Head of caudate nucleus (tissue), 42 donors: ENCODE results near the gene OR51B5.
"Not testable (repeated sequence)": the region's sequence is repeated elsewhere in the genome, so short reads cannot be mapped to it uniquely, and the experiment has no call there.

Source experiments
- DNase-seq, 42 donors: peaks; one replicate each; pipeline versions ENCODE4 v3.0.0 to v3.0.0-alpha.2; 2020 to 2021; ENCODE audit warnings: mixed read lengths in 7 of 42
- intact Hi-C: fragments of 100-400 bp; cut with DNase I; formaldehyde crosslinking; loops from one replicate; pipeline ENCODE4 v1.15.0; 2022

The OR51B5 gene

DNA sequence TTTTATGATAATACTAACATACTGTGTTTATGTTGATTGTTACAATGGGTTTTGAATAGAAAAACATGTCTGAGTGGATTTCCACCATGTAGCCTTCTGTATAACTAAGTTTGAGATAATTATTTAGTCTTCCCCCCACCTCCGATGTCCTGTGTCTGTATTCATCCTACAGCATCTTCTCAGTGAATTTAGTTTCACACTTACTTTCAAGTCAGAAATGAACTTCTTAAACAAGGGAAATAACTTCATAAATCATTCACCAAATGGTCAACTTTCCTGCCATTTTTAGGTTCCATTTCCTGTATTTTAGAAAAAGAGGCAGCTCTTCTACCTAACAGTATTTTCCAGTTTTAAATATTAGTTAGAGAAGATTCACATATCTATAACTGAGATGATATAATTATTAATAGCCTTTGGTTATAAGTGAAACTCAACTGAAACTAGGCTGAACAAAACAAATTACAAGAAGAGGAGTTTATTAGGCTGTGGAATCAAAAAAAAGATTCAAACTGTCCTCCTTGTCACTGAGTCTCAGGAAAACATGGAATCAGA is 3.5 kb downstream of the OR51B5 start:
- intact Hi-C loops, result no loop called here
- no peak for DNase-seq

DNA sequence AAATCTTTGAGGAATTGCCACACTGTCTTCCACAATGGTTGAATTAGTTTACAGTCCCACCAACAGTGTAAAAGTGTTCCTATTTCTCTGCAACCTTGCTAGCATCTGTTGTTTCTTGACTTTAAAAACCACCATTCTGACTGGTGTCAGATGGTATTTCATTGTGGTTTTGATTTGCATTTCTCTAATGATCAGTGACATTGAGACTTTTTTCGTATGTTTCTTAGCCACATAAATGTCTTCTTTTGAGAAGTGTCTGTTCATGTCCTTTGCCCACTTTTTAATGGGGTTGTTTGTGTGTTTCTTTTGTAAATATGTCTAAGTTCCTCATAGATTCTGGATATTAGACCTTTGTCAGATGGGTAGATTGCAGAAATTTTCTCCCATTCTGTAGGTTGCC is 6.1 kb downstream of the OR51B5 start:
- DNase-seq, intact Hi-C loops: not testable (repeated sequence)

DNA sequence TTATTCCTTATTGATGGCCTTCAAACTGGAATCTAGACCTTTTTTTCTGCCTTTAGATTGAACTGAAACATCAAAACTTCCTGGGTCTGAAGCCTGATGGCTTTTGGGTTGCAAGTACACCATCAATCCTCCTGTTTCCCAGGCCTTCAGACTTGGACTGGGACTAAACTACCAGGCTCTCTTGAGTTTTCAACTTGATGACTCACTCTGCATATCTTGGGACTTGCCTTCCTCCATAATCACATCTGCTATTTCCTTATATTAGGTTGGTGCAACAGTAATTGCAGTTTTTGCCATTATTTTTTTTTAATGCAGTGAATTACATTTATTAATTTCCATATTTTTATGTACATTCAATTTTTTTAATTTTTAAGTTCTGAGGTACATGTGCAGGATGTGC is 7.0 kb downstream of the OR51B5 start:
- no peak for DNase-seq
- intact Hi-C loops, result no loop called here

DNA sequence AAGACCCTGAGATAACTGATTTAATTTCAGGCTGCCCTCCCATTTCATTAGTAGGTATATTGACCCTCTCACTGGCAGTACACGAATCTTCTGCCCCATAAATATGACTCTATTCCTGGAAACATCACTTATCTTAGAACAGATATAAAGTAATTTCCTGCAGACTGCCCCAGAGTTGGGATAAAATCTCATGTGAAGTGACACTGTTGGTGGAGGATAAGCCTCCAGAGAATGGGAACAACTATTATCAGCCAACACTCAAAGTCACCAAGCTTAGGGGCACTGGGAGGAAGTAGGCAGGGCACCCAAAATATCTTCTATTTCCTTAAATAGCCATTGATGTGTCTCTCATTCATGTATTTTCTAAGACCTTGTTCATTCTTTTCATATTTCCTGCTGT is 8.2 kb downstream of the OR51B5 start:
- intact Hi-C loops, result no loop called here
- no peak for DNase-seq

DNA sequence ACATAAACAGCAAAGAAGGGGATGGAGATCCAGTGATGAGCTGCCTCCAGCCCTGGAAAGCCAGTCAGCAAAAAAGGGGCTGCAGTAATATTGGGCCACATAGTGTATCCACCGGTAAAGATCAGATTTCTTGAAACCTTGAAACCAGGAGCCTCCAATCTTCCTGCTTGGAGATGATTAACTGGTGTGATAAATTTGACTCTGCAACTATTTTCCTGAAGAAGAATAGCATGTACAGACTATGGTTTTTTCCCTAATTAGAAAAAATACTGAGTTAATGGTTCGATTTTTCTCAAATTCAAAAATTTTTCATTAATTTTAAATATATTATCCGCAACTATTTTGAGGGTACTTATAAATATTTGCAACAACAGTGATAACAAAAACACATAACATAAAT is 19.1 kb downstream of the OR51B5 start, which contains the start of gene OR51B2:
TSS of gene OR51B2 (minus strand) at position 101 of the 400 bp plus-strand sequence. CDS start at position 101, 0 bp downstream.
- DNase-seq, result no peak
- intact Hi-C loops, result no loop called here

DNA sequence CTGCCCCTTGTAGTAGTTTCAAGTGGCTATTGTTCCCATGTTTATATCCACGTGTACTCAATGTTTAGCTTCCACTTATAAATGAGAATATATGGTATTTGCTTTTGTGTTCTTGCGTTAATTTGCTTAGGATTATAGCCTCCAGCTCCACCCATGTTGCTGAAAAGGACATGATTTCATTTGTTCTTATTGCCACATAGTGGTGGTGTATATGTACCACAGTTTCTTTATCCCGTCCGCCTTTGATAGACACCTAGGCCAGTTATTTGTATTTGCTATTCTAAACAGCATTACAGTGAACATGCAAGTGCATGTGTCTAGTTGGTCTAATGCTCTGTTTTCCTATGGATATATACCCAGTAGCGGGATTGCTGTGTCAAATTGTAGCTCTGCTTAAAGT is 26.0 kb downstream of the OR51B5 start:
- DNase-seq, result no peak
- intact Hi-C loops, result no loop called here

DNA sequence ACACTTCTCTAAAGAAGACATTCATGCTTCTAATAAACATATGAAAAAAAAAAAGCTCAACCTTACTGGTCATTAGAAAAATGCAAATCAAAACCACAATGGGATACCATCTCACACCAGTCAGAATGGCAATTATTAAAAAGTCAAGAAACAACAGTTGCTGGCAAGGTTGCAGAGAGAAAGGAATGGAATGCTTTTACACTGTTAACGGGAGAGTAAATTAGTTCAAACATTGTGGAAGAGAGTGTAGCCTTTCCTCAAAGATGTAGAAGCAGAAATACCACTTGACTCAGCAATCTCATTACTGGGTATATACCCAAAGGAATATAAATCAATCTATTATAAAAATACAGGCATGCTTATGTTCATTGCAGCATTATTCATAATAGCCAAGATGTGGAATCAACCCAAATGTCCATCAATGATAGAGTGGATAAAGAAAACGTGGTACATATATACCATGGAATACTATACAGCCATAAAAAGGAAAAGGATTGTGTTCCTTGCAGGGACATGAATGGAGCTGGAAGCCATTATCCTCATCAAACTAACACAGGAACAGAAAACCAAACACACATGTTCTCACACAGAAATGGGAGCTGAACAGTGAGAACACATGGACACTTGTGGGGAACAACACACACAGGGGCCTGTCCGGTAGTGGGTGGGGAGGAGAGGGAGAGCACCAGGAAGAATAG is 29.8 kb downstream of the OR51B5 start:
- DNase-seq, intact Hi-C loops: not testable (repeated sequence)

DNA sequence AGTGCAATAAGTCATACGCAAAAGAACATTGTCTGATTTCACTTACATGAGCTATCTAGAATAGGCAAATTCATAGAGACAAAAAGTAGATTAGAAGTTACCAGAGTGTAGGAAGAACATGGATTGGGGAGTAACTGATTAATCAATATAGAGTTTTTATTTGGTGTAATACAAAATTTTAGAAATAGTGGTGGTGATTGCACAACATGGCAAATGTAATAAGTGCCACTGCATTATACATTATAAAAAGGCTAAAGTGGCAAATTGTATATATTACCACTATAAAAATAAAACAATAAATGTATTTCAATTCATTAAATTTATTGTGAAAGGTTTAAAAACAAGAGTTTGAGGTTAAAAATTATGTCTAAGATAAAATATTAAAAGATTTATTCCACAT is 32.9 kb downstream of the OR51B5 start:
- intact Hi-C loops, result no loop called here
- no peak for DNase-seq

DNA sequence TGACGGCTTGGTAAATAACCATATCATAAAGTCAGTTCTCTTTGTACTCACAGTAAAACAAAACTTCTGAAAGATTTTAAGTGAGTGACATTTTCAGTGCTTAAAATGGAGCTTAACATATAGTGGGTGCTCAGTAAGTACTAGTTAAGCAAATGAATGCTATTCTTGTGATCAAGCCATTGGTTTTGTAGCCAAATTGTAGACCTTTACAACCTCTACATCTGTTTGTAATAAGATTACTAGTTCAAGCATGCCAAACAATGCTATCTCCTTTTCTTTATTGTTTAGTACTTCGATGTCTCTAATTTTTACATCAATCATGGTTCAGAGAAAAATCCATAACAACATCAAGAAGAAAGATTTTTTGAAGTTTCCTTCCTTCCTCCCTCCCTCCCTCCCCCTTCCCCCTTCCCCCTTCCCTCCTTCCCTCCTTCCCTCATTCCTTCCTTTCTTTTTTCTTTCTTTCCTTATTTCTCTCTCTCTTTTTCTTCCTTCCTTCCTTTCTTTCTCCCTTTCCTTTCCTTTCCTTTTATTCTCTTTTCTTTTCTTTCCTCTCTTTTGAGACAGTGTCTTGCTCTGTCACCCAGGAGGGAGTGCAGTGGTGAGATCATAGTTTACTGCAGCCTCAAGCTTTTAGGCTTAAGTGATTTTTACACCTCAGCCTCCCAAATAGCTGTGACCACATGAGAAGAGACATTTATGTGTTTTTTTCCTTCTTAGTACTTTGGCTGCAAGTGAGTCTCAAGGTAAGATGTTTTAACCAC is 35.9 kb downstream of the OR51B5 start:
- intact Hi-C loops, result no loop called here
- DNase-seq, result no peak

DNA sequence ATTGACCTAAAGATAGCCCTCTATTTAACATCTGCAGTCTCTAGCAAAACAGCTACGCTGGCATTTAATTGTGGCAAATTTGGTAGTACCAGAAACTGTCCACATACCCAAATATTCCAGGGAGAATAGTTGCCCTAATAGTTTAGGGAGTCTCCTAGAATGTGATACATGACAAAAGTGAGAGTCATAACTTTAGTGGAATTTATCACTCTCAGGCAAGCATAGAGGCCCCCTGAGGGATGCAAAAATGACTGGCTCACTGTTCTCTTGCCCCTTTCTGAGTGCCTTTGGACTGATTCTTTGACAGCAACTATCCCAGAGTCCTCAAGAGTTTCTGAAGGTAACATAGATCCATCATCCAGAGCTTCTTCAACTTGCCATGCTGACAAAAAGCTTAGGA is 39.3 kb downstream of the OR51B5 start:
- DNase-seq, result no peak
- intact Hi-C loops, result no loop called here

DNA sequence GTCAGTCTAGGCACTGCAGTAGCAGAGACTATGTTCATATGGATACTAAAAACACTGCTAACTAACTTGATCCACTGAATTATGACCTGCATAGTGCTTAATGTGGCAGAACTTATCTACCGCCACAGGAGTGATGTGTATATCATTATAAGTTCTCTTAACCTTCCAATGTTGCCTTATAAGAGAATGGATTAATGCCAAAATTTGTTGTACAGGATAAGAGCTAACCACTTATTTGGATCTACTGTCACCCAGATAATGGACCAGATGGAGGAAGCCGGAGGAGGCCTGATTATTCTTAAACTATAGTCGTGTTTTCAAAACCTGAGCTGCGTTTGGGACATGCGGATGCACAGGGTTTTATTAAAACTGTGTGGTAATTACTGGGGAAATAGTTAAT is 39.7 kb downstream of the OR51B5 start:
- intact Hi-C loops, result no loop called here
- DNase-seq, result no peak

DNA sequence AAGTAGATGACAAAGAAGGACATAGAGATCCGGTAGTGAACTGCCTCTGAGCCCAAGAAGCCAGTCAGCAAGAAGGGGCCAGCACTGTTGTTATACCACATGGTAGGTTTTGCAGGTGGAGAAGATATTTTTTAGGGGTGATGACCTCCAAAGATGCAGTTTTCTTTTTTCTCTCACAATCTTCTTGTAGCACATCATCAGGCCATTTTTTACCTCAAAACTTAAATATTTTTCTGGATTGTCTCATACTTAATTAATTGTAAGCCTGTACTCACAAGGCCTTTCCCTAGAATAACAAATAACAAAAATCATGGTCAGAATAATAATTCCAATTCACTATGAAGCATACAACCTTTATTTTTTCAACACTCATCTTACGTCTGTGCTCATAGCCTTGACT is 41.5 kb downstream of the OR51B5 start, which contains the start of gene OR51B4:
TSS of gene OR51B4 (minus strand) at position 101 of the 400 bp plus-strand sequence. CDS start at position 101, 0 bp downstream.
- intact Hi-C loops, result no loop called here
- DNase-seq, result no peak

DNA sequence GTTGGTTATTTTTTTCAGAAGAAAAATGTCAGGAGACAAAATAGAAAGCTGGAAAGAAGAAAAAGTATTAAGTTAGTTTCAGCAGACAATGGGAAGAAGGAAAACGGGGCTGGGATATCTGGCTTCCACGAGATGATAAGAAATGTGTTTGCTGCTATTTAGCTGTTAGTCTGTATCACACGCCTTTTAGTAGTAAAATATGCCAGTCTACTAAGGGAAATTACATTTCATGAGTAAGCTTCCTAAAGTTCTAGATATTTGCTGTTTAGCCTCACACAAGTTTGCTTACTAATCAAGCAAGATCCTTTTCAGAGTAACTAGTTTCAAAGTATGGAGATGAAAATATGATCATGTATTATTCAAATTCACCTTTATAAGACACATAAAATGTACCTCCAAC is 43.1 kb downstream of the OR51B5 start:
- no peak for DNase-seq
- intact Hi-C loops, result no loop called here

DNA sequence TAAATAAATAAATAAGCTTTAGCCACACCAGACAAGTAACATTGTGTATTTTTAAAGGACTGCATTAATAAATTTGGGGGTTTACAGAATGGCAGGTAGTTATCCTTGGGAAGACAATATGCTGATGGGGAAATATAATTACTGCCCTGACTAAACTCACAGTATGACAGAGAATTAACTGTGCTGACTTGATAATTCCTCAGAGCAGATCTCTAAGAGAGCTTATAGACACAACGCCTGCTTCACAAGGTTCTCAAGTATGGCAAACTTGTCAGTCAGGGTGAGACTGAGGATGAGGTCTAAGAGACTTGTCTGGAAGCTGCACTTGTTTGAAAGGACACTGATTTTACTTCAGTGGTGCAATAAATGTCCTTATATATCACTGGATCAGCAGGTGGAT is 44.9 kb downstream of the OR51B5 start:
- DNase-seq, result no peak
- intact Hi-C loops, result no loop called here

DNA sequence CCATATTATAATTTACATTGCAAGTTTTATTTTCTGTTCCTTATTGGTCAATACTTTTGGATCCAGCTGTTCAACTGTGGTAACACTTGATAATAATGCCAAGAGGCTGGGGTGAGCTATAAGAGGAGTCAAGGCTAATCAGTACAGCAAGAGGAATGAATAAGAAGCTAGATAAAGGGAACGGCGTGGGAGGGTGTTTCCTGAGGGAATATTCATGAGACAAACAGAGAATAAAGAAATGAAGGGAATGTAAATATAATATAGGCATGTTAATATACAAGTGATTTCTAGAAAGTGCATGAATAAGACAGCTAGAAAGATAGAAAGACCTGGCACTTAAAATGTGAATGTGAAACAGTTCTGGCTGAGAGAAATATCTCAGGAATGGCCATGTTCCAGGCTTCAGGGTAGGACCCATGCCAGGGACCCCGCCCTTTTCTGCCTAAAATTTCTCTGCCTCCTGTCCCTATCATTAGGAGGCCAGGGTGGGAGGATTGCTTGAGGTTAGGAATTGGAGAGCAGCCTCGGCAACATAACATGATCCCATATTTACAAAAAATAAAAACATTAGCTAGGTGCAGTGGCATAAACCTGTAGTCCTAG is 45.5 kb downstream of the OR51B5 start:
- intact Hi-C loops, result no loop called here

DNA sequence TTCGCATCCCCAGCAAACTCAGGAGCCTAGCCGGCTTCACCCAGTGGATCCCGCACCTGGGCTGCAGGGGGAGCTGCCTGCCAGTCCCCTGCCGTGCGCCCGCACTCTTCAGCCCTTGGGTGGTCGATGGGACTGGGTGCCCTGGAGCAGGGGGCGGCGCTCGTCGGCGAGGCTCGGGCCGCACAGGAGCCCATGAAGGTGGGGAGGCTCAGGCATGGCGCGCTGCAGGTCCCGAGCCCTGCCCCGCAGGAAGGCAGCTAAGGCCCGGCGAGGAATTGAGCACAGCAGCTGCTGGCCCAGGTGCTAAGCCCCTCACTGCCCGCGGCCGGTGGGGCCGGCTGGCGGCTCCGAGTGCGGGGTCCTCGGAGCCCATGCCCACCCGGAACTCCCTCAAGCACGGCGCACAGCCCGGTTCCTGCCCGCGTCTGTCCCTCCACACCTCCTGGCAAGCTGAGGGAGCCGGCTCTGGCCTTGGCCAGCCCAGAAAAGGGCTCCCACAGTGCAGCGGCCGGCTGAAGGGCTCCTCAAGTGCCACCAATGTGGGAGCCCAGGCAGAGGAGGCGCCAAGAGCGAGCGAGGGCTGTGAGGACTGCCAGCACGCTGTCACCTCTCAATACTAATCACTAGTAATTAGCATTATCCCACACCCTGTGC is 48.9 kb downstream of the OR51B5 start:
- DNase-seq, result peak in 11 of 42 donors; percentile 4 to 46 (median 14)
- intact Hi-C loops, result not testable (repeated sequence)

More for the DNA sequence above, 45.5 kb downstream of the OR51B5 start:
- no peak for DNase-seq

DNA sequence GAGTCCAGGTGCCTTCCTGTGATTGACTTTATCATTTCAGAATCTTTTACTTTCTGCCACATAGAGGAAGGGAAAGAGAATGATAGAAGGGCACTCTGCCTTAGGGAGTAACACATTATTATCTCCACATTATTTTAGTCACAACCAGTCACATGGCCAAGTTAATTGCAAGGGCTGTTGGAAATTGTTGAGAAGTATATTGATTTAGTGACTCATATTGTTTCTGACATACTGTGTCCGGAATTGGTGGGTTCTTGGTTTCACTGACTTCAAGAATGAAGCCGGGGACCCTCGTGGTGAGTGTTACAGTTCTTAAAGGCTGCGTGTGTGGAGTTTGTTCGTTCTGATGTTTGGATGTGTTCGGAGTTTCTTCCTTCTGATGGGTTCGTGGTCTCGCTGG is 50.3 kb downstream of the OR51B5 start:
- DNase-seq, result no peak
- intact Hi-C loops, result no loop called here
